Keratinocyte (primary cell): ENCODE measurements around the gene ELL. TPM values are rescaled to one million over a fixed set of nuclear protein-coding genes. Genes with fewer than 3 reads are reported as not detected.

ENCODE experiments used
- DNase-seq: peaks from one replicate; pipeline ENCODE4 v3.0.0-alpha.2; 2011; ENCODE audit warnings: low read depth, missing footprints, low spot score
- FAIRE-seq: peaks from 2 replicates; lab custom pipeline; 2011; peaks lifted over from hg19 to GRCh38; lab: Jason Lieb, UNC
- H2AFZ ChIP-seq: 2 replicates; pipeline ENCODE4 v1.6.0; 2012; ENCODE audit warnings: low read length, control low read depth, inconsistent platforms; ENCODE audit not compliant: control insufficient read depth
- H3K27ac ChIP-seq: 2 replicates; pipeline ENCODE4 v1.5.1; 2011; ENCODE audit warnings: low read length; ENCODE audit not compliant: control insufficient read depth, insufficient read depth
- H3K27me3 ChIP-seq: 3 replicates; pipeline ENCODE4 v1.6.0; 2011; ENCODE audit warnings: low read length; ENCODE audit not compliant: control insufficient read depth, insufficient read depth; ENCODE audit errors: extremely low read depth
- H3K36me3 ChIP-seq, 2 experiments: 2 replicates in 1 of 2; 3 replicates in 1 of 2; pipeline ENCODE4 v1.5.1; 2011; ENCODE audit warnings: low read length in 2 of 2, mild to moderate bottlenecking in 1 of 2; ENCODE audit not compliant: control insufficient read depth in 2 of 2, insufficient read depth in 2 of 2; ENCODE audit errors: extremely low read depth in 1 of 2
- H3K4me1 ChIP-seq: 3 replicates; pipeline ENCODE4 v1.5.1; 2011; ENCODE audit warnings: low read length; ENCODE audit not compliant: control insufficient read depth, insufficient read depth; ENCODE audit errors: extremely low read depth
- H3K4me2 ChIP-seq: 3 replicates; pipeline ENCODE4 v1.6.0; 2011; ENCODE audit warnings: low read depth, low read length; ENCODE audit not compliant: control insufficient read depth, insufficient read depth; ENCODE audit errors: extremely low read depth
- H3K4me3 ChIP-seq, 3 experiments: fragments of 200-600 bp in 1 of 3; sonication (generic) in 1 of 3; 2 replicates in 2 of 3; 3 replicates in 1 of 3; pipeline ENCODE4 v1.5.1; 2011 to 2016; ENCODE audit warnings: low read length in 3 of 3, mild to moderate bottlenecking in 3 of 3, control low read depth in 2 of 3, inconsistent platforms in 1 of 3, low read depth in 1 of 3, mixed read lengths in 1 of 3, mixed run types in 1 of 3, moderate library complexity in 1 of 3; ENCODE audit not compliant: control insufficient read depth in 2 of 3, insufficient read depth in 2 of 3; ENCODE audit errors: extremely low read depth in 1 of 3
- H3K79me2 ChIP-seq: 2 replicates; pipeline ENCODE4 v1.6.0; 2012; ENCODE audit warnings: low read length; ENCODE audit not compliant: control insufficient read depth, insufficient read depth
- H3K9ac ChIP-seq: 3 replicates; pipeline ENCODE4 v1.6.0; 2011; ENCODE audit warnings: low read length; ENCODE audit not compliant: control insufficient read depth, insufficient read depth; ENCODE audit errors: extremely low read depth
- H3K9me1 ChIP-seq: 3 replicates; pipeline ENCODE4 v1.6.0; 2011; ENCODE audit warnings: low read length; ENCODE audit not compliant: control insufficient read depth, insufficient read depth; ENCODE audit errors: extremely low read depth
- H3K9me3 ChIP-seq: 2 replicates; pipeline ENCODE4 v1.5.1; 2012; ENCODE audit warnings: low read depth, low read length; ENCODE audit not compliant: control insufficient read depth
- H4K20me1 ChIP-seq: 3 replicates; pipeline ENCODE4 v1.6.0; 2011; ENCODE audit warnings: low read length; ENCODE audit not compliant: control insufficient read depth, insufficient read depth; ENCODE audit errors: extremely low read depth
- CTCF ChIP-seq, 3 experiments: IDR thresholded peaks in 1 of 3; conservative IDR thresholded peaks in 1 of 3; optimal IDR thresholded peaks in 1 of 3; 2 replicates in 2 of 3; 3 replicates in 1 of 3; pipeline versions ENCODE3 to v1.5.1; 2011; ENCODE audit warnings: low read length in 3 of 3, mild to moderate bottlenecking in 3 of 3, moderate library complexity in 2 of 3, control low read depth in 1 of 3, inconsistent platforms in 1 of 3; ENCODE audit not compliant: insufficient read depth in 2 of 3; ENCODE audit errors: extremely low read depth in 1 of 3
- EZH2 ChIP-seq: IDR thresholded peaks from one replicate; pipeline ENCODE4 v1.6.1; 2012; ENCODE audit warnings: inconsistent platforms, mild to moderate bottlenecking, low read length, moderate library complexity
- dilution Hi-C: fragments of 300-500 bp; cut with MboI; formaldehyde crosslinking; loops from one replicate; pipeline ENCODE4 v1.7.0; 2020; ENCODE audit warnings: low sequenced_read_pairs; ENCODE audit not compliant: extremely low pct_ligation_motif_present
- polyA plus RNA-seq, 5 experiments: library from polyadenylated mRNA; depleted of rRNA in 3 of 5; stranded (reverse) in 3 of 5; stranded (forward) in 1 of 5; unstranded in 1 of 5; fragments of >200 nt; gene quantifications; 1 replicate in 1 of 5; 2 replicates in 3 of 5; 3 replicates in 1 of 5; pipeline versions ENCODE4 v1.2.1 to v1.2.3, GENCODE V29; 2011 to 2012; ENCODE audit warnings: missing spikeins in 2 of 5, low read depth in 1 of 5, low replicate concordance in 1 of 5

Gene ELL
- polyA plus RNA-seq, 1 donor (not counting 4 experiments of a cell fraction or from before 2014, with no cell fraction given) = 4.4 TPM

- no peaks in the 10 kb centered on the region for H4K20me1 ChIP-seq
- no peak overlapping the region for H3K9ac ChIP-seq
- no peaks in the 10 kb centered on the region for H3K9me1 ChIP-seq
- FAIRE-seq = no peak
- peaks cover 28 to 34% of the 10 kb centered on the region in 2 experiments for H3K36me3 ChIP-seq
- no peak overlapping the region for H3K4me2 ChIP-seq
- H3K4me3 ChIP-seq = no peak overlapping the region
- dilution Hi-C loops = no loop called here
- no peak for TF ChIP-seq EZH2
- H3K27ac ChIP-seq = no peak overlapping the region
- H3K4me1 ChIP-seq = no peaks in the 10 kb centered on the region
- H2AFZ ChIP-seq = no peak overlapping the region
- no peaks in the 10 kb centered on the region for H3K9me3 ChIP-seq
- H3K79me2 ChIP-seq = no peaks in the 10 kb centered on the region
- H3K27me3 ChIP-seq = no peaks in the 10 kb centered on the region
- DNase-seq = no peak
Observed at GRCh38 chr19:18533058-18533457, 11.2 kb upstream of the ELL start.

- Histone ChIP-seq H3K4me1 (peaks cover 3% of the 10 kb centered on the region), H3K9me1 (no peaks in the 10 kb centered on the region), H3K9ac (no peak overlapping the region), H3K27me3 (no peaks in the 10 kb centered on the region), H2AFZ (no peak overlapping the region), H3K36me3 (peaks cover 24 to 28% of the 10 kb centered on the region in 2 experiments), H3K4me3 (no peak overlapping the region), H3K79me2 (no peaks in the 10 kb centered on the region), H3K9me3 (no peaks in the 10 kb centered on the region), H3K4me2 (no peak overlapping the region), H3K27ac (no peak overlapping the region), H4K20me1 (no peaks in the 10 kb centered on the region)
- dilution Hi-C loops = no loop called here
- DNase-seq (no peak), FAIRE-seq (no peak)
- TF ChIP-seq EZH2 (no peak), CTCF (optimal IDR thresholded peaks at IDR 0.05 in 1 of 3, IDR thresholded peaks at IDR 0.05 in 1 of 3, conservative IDR thresholded peaks at IDR 0.05 in 1 of 3; ENCODE audit: extremely low read depth in 1 of 3, insufficient read depth in 2 of 3, low read length in 3 of 3) (no peak)
Observed at GRCh38 chr19:18532168-18532890, 10.5 kb upstream of the ELL start.
